Measurements from ENCODE around the gene MAP6.

The MAP6 gene

GRCh38 chr11:75565916-75566762 lies 102.7 kb downstream of the MAP6 start:
- DNase-seq: no peak

DNA sequence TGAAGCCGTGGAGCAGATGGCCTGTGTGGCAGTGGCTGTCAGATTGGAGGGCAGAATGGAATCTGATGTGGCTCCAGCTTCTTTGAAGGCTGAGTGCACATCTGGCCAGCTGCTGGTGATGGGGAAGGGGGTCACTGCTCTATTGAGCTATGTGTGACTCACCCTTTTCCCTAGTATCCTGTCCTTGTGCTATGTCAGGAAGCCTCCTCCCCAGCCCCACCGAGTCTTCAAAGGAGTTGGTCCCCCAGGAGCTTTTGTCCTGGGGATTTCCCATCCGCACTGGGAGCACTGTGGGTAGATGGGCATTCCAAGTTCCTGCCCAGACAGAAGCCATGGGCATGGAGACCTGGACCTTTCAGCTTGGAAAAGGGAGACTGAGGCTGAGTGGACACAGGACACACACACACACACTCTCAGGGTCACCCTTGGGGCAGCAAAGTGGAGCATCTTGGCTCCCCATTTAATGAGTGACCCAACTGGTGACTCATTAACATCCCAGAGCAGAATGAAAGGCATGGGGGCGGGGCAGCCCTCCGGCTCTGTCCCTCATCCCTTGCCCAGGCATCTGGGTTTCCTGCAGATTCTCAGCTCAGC lies 103.5 kb downstream of the MAP6 start:
- no peak for DNase-seq

DNA sequence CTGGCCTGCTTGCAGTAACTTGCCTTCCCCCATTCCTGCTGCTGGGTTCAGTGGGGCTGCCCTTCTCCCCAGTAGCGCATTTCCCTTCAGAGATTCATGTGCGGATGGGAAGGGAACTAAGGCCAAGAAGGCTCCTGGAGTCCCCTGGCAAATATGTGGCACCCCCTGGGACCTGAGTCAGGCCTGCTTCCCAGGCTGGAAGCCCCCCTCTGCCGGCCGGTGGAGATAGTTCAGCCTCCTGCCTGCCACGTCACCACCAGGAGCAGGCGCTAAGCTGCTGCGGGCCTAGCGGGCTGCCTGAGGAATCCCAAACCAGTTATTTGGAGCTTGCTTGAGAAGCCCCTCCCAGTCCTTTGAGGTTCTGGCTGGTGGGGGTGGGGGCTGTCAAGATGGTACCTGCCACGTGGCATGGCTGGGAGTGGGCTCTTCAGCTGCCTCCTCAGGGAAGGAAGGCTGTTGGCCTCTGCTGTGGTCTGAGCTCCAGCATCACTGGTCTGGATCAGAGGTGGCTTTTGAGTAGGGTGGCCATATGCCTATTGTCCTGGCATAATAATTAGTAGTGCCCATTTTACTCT lies 104.8 kb downstream of the MAP6 start:
- DNase-seq: peak; percentile 89

GRCh38 chr11:75563501-75563977 lies 105.3 kb downstream of the MAP6 start:
- no peak for DNase-seq

GRCh38 chr11:75562836-75563484 lies 105.9 kb downstream of the MAP6 start:
- DNase-seq: peak; percentile 84

- DNase-seq: peak; percentile 94
Measured at GRCh38 chr11:75562048-75562835, 106.6 kb downstream of the MAP6 start, which contains the start of gene SERPINH1. Gene SERPINH1, plus strand, starts transcription at chr11:75562253. Its CDS starts 4,097 bp downstream, at chr11:75566350.

GRCh38 chr11:75561426-75562047 lies 107.3 kb downstream of the MAP6 start:
- no peak for DNase-seq

DNA sequence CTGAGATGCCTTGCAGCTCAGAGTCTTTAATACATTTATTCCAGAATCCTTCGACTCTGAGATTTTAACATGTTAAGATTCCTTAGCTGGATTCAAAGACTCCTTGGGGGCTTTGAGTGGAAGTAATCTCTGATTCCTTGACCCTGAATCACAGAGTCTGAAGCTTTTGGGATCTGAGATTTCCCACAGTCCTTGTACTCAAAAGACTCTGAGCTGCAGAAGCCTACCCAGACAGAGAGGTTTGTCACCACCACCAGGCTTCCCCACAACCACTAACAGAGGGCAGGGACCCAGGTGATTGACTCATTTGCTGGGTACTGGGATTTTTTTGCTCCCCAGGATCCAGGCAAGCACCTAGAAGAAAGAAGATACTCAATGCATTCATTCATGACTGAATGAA lies 108.2 kb downstream of the MAP6 start:
- no peak for DNase-seq

- peak; percentile 67 for DNase-seq
Measured at GRCh38 chr11:75558939-75559843, 109.6 kb downstream of the MAP6 start.

DNA sequence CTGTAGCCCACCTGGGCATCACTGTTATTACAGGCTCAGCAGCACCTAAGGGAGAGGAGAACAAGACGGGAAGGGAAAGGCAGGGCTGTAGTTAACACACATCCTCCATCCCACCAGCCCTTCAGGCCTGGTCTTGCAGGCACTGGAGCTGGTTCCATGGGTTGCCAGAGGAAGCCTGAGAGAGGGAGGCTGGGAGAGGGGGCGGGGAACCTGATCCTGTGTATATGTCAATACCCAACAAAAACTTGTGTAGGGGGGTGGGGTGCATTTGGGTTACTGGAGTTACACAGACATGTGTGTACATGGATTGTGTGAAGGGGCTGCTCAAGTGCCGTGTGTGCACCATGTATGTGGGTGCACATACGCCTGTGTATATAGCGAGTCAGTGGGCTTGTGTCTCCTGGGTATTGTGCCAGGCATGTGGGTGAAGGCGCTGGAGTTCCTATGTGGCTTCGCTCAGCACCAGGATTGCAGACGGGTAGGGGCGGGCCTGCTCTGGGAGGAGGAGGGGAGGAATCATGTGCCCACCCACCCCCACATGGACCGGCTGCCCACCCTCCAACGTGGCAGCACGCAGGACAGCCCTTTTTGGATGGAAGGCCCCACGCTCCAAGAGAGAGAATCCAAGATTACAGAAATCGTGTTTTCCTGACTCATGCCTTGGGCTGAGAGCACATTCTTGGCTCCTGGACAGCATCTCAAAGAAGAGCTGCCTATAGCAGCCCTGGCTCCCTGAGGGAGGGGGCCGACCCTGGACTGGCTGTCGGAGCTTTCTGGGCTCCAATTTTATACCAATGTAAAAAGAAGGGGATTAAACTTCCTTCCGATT lies 111.0 kb downstream of the MAP6 start:
- DNase-seq: peak; percentile 72

DNA sequence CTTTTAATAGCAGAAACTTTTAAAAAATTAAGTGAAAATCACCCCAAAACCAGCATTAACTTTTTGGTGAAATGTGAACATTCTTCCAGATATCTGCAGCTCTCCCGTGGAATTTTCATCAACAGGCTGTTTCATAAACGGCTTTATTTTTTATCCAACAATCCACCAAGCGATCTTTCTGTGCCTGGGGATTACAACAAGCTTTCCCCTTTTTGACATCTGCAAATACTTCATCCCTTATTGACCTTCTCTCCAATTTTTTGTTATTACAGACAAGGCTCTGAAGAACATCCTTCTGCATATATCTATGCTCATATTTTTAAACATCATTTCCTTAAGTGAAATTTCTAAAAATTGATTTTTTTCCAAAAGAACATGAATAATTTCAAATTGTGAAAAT lies 112.6 kb downstream of the MAP6 start:
- no peak for DNase-seq

GRCh38 chr11:75555079-75555811 lies 113.6 kb downstream of the MAP6 start:
- no peak for DNase-seq

GRCh38 chr11:75554258-75555022 lies 114.4 kb downstream of the MAP6 start:
- peak; percentile 93 for DNase-seq

DNA sequence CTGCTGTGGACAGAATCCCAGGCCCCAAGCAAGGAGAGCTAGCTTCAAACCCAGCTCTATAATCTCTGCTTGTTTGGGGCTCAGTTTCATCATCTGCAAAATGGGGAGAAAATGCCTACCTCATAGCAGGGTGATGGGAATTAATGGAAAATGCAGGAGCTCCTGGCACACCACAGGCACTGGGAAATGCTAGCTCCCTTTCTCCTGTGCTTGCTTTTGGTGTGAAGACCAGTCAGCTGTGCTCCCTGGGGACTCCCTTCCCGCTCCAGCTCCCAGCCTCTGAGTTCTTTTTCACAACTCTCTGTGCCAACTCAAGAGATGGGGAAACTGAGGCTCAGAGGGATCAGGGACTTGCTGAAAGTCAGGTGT lies 115.0 kb downstream of the MAP6 start:
- no peak for DNase-seq

DNA sequence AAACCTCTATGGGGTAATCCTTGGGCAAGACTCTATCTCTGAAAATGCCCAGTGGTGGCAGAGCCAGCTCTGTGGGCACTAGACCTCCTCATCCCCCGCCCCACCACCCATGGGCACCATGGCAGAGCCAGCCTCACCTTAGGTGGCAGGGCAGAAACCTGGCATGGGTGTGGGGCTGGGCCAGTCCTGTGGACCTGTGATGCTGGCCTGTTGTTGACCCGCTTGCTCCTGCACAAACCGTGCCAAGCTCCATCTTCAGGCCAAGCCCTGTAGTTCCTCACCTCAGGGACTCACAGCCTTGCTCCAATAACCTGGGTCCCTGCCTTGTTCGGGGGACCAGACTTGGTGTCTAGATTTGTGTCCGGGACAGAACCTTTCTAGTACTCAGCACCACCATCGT lies 115.7 kb downstream of the MAP6 start:
- no peak for DNase-seq

GRCh38 chr11:75549370-75549958 lies 119.4 kb downstream of the MAP6 start:
- DNase-seq: no peak

DNA sequence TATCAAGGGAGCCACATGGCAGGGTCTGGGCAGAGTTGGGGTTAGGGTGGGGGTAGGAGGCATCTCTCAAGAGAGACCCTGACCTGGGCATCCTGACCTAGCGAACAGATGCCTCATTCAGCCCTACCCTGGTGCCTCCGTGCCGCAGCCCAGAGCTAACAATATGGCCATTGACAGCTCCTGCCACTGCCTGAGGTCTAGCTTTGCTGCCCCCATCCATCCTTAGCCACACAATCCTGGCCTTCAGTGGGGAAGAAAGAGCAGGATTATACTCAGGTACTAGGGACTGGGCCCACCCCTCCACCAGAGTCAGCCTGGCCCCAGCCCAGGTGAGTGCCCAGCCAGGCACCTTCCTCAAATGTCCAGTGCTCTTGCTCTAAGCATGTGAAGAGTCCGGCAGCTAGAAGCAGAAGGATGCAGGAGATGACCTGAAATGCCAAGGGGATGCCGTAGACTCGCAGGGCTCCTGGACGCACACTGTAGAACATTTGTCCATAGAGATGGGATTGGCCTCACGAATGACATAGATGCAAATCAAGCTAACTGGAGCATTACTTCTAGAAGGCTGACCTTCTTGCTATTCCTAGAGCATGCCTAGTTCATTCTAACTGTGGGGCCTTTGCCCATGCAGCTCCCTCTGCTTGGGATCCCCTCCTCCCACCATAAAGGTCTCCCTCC lies 120.1 kb downstream of the MAP6 start:
- DNase-seq: no peak
